Activated gamma-delta T cell treated with anti-CD3 and anti-CD28 coated beads, Interleukin-2, amount 50 U/mL, for 16 hours (primary cell): ENCODE results near the gene TRPM7.

ENCODE experiments used
- DNase-seq: peaks from one replicate; pipeline ENCODE4 v3.0.0-alpha.2; 2020; ENCODE audit warnings: low read depth

Gene TRPM7

GRCh38 chr15:50562735-50563640 is 123.6 kb downstream of the TRPM7 start:
- DNase-seq = no peak

DNA sequence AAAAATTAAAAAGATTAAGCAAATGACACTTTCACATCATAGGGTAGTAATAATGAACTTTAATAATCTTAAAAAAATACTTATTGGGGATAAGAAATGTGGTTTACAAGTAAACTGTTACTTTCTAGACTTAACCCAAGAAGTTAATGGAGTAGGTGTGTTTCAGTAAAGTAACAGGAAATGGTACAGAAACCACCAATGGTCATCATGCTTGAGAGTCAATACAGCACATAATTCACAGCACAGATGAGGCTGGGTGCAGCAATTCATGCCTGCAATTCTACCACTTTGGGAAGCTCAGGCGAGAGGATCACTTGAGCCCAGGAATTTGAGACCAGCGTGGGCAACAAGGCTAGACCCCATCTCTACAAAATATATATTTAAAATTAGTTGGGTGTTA is 128.6 kb downstream of the TRPM7 start:
- no peak for DNase-seq

- no peak for DNase-seq
Measured at GRCh38 chr15:50556642-50557371, 129.8 kb downstream of the TRPM7 start.

DNA sequence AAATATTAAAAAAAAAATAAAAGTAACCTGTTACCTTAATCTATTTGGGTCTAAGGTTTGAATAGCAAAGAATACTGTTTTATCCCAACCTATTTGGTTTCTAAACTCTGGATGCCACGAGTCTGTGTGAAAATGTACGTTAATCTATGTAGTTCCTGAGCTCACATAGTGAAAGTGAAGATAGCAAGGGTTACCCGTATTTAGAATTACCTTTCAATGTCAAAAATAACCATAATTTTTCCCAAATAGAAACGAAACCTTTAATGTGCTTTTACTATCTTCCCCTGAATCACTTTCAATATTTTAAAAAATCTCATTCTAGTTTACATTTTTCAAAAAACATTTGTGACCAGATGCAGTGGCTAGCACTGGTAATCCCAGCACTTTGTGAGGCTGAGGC is 134.4 kb downstream of the TRPM7 start:
- no peak for DNase-seq

GRCh38 chr15:50549326-50549725 is 137.3 kb downstream of the TRPM7 start:
- DNase-seq = no peak

GRCh38 chr15:50546566-50546965 is 140.0 kb downstream of the TRPM7 start, which contains the start of gene USP50:
Gene USP50 (minus strand): TSS chr15:50546666. CDS start chr15:50546525, 141 bp downstream.
- no peak for DNase-seq

GRCh38 chr15:50544368-50544767 is 142.2 kb downstream of the TRPM7 start:
- no peak for DNase-seq

DNA sequence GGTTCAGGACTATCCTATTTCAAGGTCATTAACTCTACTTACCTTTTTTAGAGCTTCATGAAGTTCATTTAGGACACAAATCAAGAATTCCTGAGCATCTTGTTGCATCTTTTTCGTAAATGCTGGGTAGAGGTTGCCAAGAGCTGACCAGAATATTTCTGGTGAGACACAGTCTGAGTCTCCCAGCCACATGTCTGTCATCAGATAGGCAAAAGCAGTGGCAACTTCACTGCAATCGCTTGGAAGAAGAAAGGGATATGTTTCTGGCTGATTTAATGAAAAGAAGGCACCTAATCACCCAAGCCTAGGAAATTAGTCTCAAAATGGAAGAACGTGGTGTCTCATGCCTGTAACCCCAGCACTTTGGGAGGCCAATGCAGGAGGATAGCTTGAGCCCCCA is 143.0 kb downstream of the TRPM7 start:
- DNase-seq = no peak

DNA sequence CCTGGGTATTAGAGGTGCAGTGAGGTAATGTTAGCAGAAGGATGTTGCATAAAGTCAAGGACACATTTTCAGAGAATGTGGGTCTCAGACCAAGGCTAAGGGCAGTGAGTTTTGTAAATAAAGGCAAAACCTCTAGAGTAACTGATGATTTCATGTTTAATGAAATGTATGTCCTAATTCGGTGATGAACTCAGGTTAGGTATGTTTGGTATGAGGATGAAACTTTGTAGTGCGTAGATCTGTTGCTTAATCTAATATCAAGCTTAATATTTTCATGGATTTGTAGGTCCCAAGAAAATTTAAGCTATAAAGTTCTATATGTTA is 143.7 kb downstream of the TRPM7 start:
- DNase-seq = no peak

DNA sequence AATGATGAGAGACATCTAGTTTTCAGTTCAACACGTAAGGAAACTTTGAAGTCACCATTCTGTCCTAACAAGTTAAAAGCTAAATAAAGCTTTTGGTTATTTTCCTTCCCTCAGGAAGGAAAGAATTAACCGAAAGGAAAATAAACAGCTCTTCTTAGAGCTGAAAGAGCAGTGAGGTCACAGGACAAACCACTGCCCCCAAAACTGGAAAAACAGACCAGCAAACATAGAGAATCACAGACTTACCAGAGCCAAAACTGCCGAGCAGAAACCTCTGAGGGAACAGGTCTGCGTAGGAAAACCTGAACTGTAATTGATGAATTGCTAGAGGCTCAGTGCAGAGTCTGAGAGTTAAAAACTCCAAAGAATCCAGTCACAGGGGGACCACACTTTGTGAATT is 154.8 kb downstream of the TRPM7 start:
- DNase-seq = no peak

DNA sequence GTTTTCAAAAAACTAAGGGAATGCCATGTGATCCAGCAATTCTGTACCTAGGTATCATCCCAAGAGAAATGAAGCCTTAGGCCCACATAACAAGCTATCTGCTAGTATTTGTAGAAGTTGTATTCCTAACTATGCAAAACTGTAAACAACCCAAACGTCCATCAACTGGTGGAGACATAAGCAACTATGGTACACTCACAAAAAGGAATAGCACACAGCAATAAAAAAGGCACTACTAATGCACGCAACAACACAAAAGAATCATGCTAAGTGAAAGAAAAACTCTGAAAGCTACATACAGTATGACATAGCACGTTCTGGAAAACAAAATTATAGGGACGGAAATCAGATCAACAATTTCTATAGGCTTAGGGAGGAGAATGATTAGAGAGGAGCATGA is 155.4 kb downstream of the TRPM7 start:
- DNase-seq = no peak

DNA sequence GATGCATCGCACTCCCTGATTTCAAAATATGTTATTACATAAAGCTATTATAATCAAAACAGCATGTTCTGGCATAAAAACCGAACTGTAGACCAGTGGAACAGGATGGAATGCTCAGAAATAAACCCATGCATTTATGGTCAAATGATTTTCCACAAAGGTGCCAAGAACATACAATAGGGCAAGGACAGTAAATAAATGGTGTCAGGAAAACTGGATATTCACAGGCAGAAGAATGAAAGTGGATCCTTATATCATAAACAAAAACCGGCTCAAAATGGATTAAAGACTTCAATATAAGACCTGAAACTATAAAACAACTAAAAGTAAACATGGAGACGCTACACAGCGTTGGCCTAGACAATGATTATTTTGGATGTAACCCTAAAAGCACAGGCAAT is 162.7 kb downstream of the TRPM7 start:
- no peak for DNase-seq

GRCh38 chr15:50519740-50520425 is 166.7 kb downstream of the TRPM7 start:
- no peak for DNase-seq

- DNase-seq = no peak
Measured at GRCh38 chr15:50513001-50513400, 173.6 kb downstream of the TRPM7 start.
